H9 (cell line): Measurements from ENCODE around the gene AKAIN1. TPM values are rescaled to one million over a fixed set of nuclear protein-coding genes. Genes with fewer than 3 reads are reported as not detected.

ENCODE experiments used
- DNase-seq: peaks from one replicate; pipeline ENCODE4 v3.0.0-alpha.2; 2017
- H2AFZ ChIP-seq: one replicate; pipeline ENCODE4 v1.6.1; 2013; ENCODE audit warnings: mild to moderate bottlenecking, low read length, control low read depth, moderate library complexity
- H2AK5ac ChIP-seq: 2 replicates; pipeline ENCODE4 v1.6.1; 2013; ENCODE audit warnings: low read length, control low read depth, mixed read lengths; ENCODE audit not compliant: insufficient read length
- H2BK120ac ChIP-seq: one replicate; pipeline ENCODE4 v1.6.1; 2013; ENCODE audit warnings: low read depth, mild to moderate bottlenecking, low read length, control low read depth, inconsistent platforms; ENCODE audit not compliant: poor library complexity, severe bottlenecking
- H2BK12ac ChIP-seq: 2 replicates; pipeline ENCODE4 v1.6.1; 2013; ENCODE audit warnings: low read length, control low read depth, mixed read lengths, low read depth; ENCODE audit not compliant: insufficient read length
- H2BK15ac ChIP-seq: 2 replicates; pipeline ENCODE4 v1.6.1; 2013; ENCODE audit warnings: low read depth, low read length, control low read depth
- H2BK20ac ChIP-seq: one replicate; pipeline ENCODE4 v1.6.1; 2013; ENCODE audit warnings: low read depth, mild to moderate bottlenecking, low read length, control low read depth, inconsistent platforms; ENCODE audit not compliant: poor library complexity, severe bottlenecking
- H2BK5ac ChIP-seq: 2 replicates; pipeline ENCODE4 v1.6.1; 2013; ENCODE audit warnings: low read length, control low read depth, mixed read lengths; ENCODE audit not compliant: insufficient read length
- H3K14ac ChIP-seq: 2 replicates; pipeline ENCODE4 v1.6.1; 2013; ENCODE audit warnings: low read length, control low read depth; ENCODE audit not compliant: insufficient read depth
- H3K18ac ChIP-seq: 2 replicates; pipeline ENCODE4 v1.6.1; 2013; ENCODE audit warnings: low read depth, mild to moderate bottlenecking, mixed read lengths, low read length, control low read depth; ENCODE audit not compliant: insufficient read length
- H3K23ac ChIP-seq: 2 replicates; pipeline ENCODE4 v1.6.1; 2013; ENCODE audit warnings: low read length, control low read depth, mixed read lengths, low read depth; ENCODE audit not compliant: insufficient read length
- H3K23me2 ChIP-seq: 2 replicates; pipeline ENCODE4 v1.6.1; 2013; ENCODE audit warnings: low read depth, mild to moderate bottlenecking, mixed read lengths, low read length, control low read depth; ENCODE audit not compliant: insufficient read length, poor library complexity, severe bottlenecking
- H3K27ac ChIP-seq: 2 replicates; pipeline ENCODE4 v1.5.1; 2013; ENCODE audit warnings: low read length, control low read depth, mixed read lengths, low read depth; ENCODE audit not compliant: insufficient read length
- H3K27me3 ChIP-seq: 2 replicates; pipeline ENCODE4 v1.6.1; 2013; ENCODE audit warnings: low read length, control low read depth, inconsistent platforms; ENCODE audit not compliant: insufficient read depth
- H3K4ac ChIP-seq: 2 replicates; pipeline ENCODE4 v1.6.1; 2013; ENCODE audit warnings: low read depth, mild to moderate bottlenecking, control low read depth, inconsistent platforms, low read length, moderate library complexity
- H3K4me1 ChIP-seq: 2 replicates; pipeline ENCODE4 v1.6.1; 2013; ENCODE audit warnings: low read length, control low read depth, inconsistent platforms; ENCODE audit not compliant: insufficient read depth
- H3K4me2 ChIP-seq: 2 replicates; pipeline ENCODE4 v1.6.1; 2013; ENCODE audit warnings: low read length, control low read depth, mixed read lengths; ENCODE audit not compliant: insufficient read length, insufficient read depth
- H3K56ac ChIP-seq: 2 replicates; pipeline ENCODE4 v1.6.1; 2013; ENCODE audit warnings: low read depth, mild to moderate bottlenecking, mixed read lengths, low read length, control low read depth; ENCODE audit not compliant: insufficient read length
- H3K79me1 ChIP-seq: 2 replicates; pipeline ENCODE4 v1.6.1; 2013; ENCODE audit warnings: low read depth, mild to moderate bottlenecking, moderate library complexity, low read length, control low read depth, inconsistent platforms; ENCODE audit not compliant: insufficient read depth, poor library complexity, severe bottlenecking
- H3K79me2 ChIP-seq: 2 replicates; pipeline ENCODE4 v1.6.1; 2013; ENCODE audit warnings: low read length, control low read depth, inconsistent platforms; ENCODE audit not compliant: insufficient read depth
- H3K9ac ChIP-seq: 2 replicates; pipeline ENCODE4 v1.6.1; 2013; ENCODE audit warnings: low read length, control low read depth, mixed read lengths; ENCODE audit not compliant: insufficient read length; ENCODE audit errors: extremely low read depth
- H3K9me3 ChIP-seq: one replicate; pipeline ENCODE4 v1.6.1; 2013; ENCODE audit warnings: low read depth, low read length, inconsistent platforms; ENCODE audit not compliant: control insufficient read depth
- H3T11ph ChIP-seq: one replicate; pipeline ENCODE4 v1.6.1; 2013; ENCODE audit warnings: mild to moderate bottlenecking, low read length, control low read depth, inconsistent platforms
- H4K20me1 ChIP-seq: one replicate; pipeline ENCODE4 v1.6.1; 2013; ENCODE audit not compliant: control insufficient read depth, insufficient read length, insufficient read depth
- H4K5ac ChIP-seq: 2 replicates; pipeline ENCODE4 v1.6.1; 2013; ENCODE audit warnings: low read depth, mild to moderate bottlenecking, mixed read lengths, low read length, control low read depth; ENCODE audit not compliant: insufficient read length
- H4K8ac ChIP-seq: replicated peaks from 2 replicates; pipeline ENCODE4 v1.6.1; 2013; ENCODE audit warnings: low read length, control low read depth, mixed read lengths, low read depth; ENCODE audit not compliant: insufficient read length
- H4K91ac ChIP-seq: 2 replicates; pipeline ENCODE4 v1.6.1; 2013; ENCODE audit warnings: low read depth, mild to moderate bottlenecking, moderate library complexity, mixed read lengths, low read length, control low read depth; ENCODE audit not compliant: insufficient read length
- H3K27ac Mint-ChIP-seq, 3 experiments: 2 replicates in 2 of 3; 3 replicates in 1 of 3; pipeline ENCODE4 v1.8.0; 2020 to 2021; ENCODE audit warnings: mixed read lengths in 3 of 3, mild to moderate bottlenecking in 1 of 3, moderate library complexity in 1 of 3
- H3K27me3 Mint-ChIP-seq: 2 replicates; pipeline ENCODE4 v1.8.0; 2021; ENCODE audit warnings: low read depth, mild to moderate bottlenecking, moderate library complexity, mixed read lengths
- H3K36me3 Mint-ChIP-seq, 3 experiments: 2 replicates in 2 of 3; 3 replicates in 1 of 3; pipeline ENCODE4 v1.8.0; 2020 to 2021; ENCODE audit warnings: low read depth in 3 of 3, mixed read lengths in 3 of 3; ENCODE audit not compliant: insufficient read depth in 1 of 3
- H3K4me1 Mint-ChIP-seq, 2 experiments: 2 replicates each; pipeline ENCODE4 v1.8.0; 2020; ENCODE audit warnings: mixed read lengths in 2 of 2
- H3K4me3 Mint-ChIP-seq, 2 experiments: 2 replicates in 1 of 2; 3 replicates in 1 of 2; pipeline ENCODE4 v1.8.0; 2020 to 2021; ENCODE audit warnings: mild to moderate bottlenecking in 2 of 2, mixed read lengths in 2 of 2, moderate library complexity in 1 of 2
- H3K9me3 Mint-ChIP-seq, 2 experiments: 2 replicates in 1 of 2; 3 replicates in 1 of 2; pipeline ENCODE4 v1.8.0; 2020; ENCODE audit warnings: mild to moderate bottlenecking in 2 of 2, mixed read lengths in 2 of 2, moderate library complexity in 1 of 2
- CTCF ChIP-seq: fragments of 200-600 bp; sonication (generic); conservative IDR thresholded peaks from 3 replicates; pipeline ENCODE4 v1.8.0; 2021; ENCODE audit warnings: antibody characterized with exemption, mild to moderate bottlenecking
- WGBS: extraction: QIAGEN DNeasy Blood & Tissue Kit; methylation state at CpG from one replicate; pipeline ENCODE4 v1.1.7; 2013; ENCODE audit warnings: missing lambda C conversion rate, low lambda C conversion rate, mixed read lengths; ENCODE audit not compliant: insufficient read length; ENCODE audit errors: extremely low coverage; 5-methylcytosine and 5-hydroxymethylcytosine counted together
- total RNA-seq: library from RNA; stranded (reverse); gene quantifications from 2 replicates; pipeline ENCODE4 v1.2.1, GENCODE V29; 2021

Gene AKAIN1
- total RNA-seq, 1 experiment from 2014 or later, result not detected

GRCh38 chr18:5239447-5239846 lies 42.4 kb upstream of the AKAIN1 start:
- H3T11ph ChIP-seq, result no peak overlapping the region
- H2BK120ac ChIP-seq, result no peak overlapping the region
- Mint-ChIP-seq H3K27me3 (peaks cover 14% of the 10 kb centered on the region), H3K4me3 (peak overlapping the region; percentile 92 to 97), H3K4me1 (peaks cover 23 to 24% of the 10 kb centered on the region in 2 experiments), H3K27ac (no peak overlapping the region), H3K9me3 (0 out of 5 replicates have a peak, but pooled peaks cover 0 to 2% of the 10 kb centered on the region in 2 experiments), H3K36me3 (peaks cover 0 to 24% (median 4%) of the 10 kb centered on the region in 3 experiments; a peak in 5 of 7 replicates)
- H3K4ac ChIP-seq, result no peak overlapping the region
- H3K23ac ChIP-seq, result no peak overlapping the region
- no peak overlapping the region for H4K8ac ChIP-seq
- H2AFZ ChIP-seq, result no peak overlapping the region
- no peaks in the 10 kb centered on the region for H3K9me3 ChIP-seq
- H4K5ac ChIP-seq, result no peak overlapping the region
- no peak overlapping the region for H3K9ac ChIP-seq
- H4K91ac ChIP-seq, result no peak overlapping the region
- H3K79me1 ChIP-seq, result no peaks in the 10 kb centered on the region
- peaks cover 15% of the 10 kb centered on the region for H3K23me2 ChIP-seq
- no peak overlapping the region for H2BK12ac ChIP-seq
- no peak overlapping the region for H3K27ac ChIP-seq
- no peaks in the 10 kb centered on the region for H3K4me1 ChIP-seq
- H3K56ac ChIP-seq, result no peak overlapping the region
- TF ChIP-seq CTCF, result no peak
- H2BK5ac ChIP-seq, result no peak overlapping the region
- no peak overlapping the region for H2BK20ac ChIP-seq
- WGBS, result no CpG with 5 or more reads among the region's 4 CpGs
- no peaks in the 10 kb centered on the region for H3K79me2 ChIP-seq
- no peak overlapping the region for H3K18ac ChIP-seq
- DNase-seq, result no peak
- no peak overlapping the region for H2AK5ac ChIP-seq
- H2BK15ac ChIP-seq, result no peak overlapping the region
- no peaks in the 10 kb centered on the region for H3K27me3 ChIP-seq
- H3K14ac ChIP-seq, result no peak overlapping the region
- no peaks in the 10 kb centered on the region for H4K20me1 ChIP-seq
- peak overlapping the region; percentile 89 for H3K4me2 ChIP-seq
